Ovary (tissue), 3 donors: ENCODE measurements around the gene ARGLU1.

Experiments
- POLR2A ChIP-seq: fragments of 450-650 bp; IDR thresholded peaks from one replicate; pipeline ENCODE4 v1.6.1; 2017; ENCODE audit warnings: antibody characterized with exemption, mild to moderate bottlenecking, moderate library complexity
- TF ChIP-seq, protein P1 (sequence below), 3 donors: fragments of 450-650 bp in 2 of 3; fragments of 200-600 bp in 1 of 3; IDR thresholded peaks; one replicate each; pipeline versions ENCODE4 v1.5.1 to v1.8.0; 2016 to 2022; ENCODE audit warnings: antibody characterized with exemption in 3 of 3, mild to moderate bottlenecking in 1 of 3
- donor health status: DM: no; HTN: no; CAD: no.

DNA sequence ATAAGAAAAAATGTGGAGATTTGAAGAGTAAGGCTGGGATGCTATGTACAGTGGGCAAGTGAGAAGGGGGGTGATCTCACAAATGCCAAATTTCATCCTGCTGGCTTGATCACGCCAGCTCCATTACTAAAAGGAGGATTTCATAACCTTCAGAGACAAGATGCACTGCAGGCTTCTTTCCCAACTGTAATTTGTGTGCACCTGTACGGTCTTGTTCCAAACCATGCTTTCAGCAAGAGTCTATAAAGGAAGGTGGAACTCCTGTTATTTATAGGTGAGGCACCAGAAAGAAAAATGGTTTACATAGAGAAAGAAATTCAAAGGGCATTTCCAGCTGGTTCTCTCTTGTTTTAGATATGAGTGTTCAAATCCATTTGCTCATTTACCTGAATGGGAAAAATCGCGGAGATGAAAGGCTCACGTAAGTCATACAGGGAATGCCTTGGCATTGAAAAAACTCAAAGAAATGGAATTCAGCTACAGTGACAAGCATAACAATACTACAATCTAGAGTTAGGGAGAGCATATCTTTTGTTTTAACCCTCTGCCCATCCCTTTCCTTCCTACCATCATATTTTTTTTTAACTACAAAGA is 45.7 kb downstream of the ARGLU1 start:
- TF ChIP-seq, protein P1, sequence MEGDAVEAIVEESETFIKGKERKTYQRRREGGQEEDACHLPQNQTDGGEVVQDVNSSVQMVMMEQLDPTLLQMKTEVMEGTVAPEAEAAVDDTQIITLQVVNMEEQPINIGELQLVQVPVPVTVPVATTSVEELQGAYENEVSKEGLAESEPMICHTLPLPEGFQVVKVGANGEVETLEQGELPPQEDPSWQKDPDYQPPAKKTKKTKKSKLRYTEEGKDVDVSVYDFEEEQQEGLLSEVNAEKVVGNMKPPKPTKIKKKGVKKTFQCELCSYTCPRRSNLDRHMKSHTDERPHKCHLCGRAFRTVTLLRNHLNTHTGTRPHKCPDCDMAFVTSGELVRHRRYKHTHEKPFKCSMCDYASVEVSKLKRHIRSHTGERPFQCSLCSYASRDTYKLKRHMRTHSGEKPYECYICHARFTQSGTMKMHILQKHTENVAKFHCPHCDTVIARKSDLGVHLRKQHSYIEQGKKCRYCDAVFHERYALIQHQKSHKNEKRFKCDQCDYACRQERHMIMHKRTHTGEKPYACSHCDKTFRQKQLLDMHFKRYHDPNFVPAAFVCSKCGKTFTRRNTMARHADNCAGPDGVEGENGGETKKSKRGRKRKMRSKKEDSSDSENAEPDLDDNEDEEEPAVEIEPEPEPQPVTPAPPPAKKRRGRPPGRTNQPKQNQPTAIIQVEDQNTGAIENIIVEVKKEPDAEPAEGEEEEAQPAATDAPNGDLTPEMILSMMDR (IDR thresholded peaks at IDR 0.05): no peak
- no peak for TF ChIP-seq POLR2A
